GM21390 (cell line): Measurements from ENCODE around the gene DNAH1.

Source experiments
- ATAC-seq: cut with Tn5 transposase; IDR thresholded peaks from one replicate; pipeline ENCODE4 v1.9.1; 2021; ENCODE audit not compliant: unreplicated experiment

The DNAH1 gene

GRCh38 chr3:52290596-52291507, 25.3 kb upstream of the DNAH1 start:
- ATAC-seq, result no peak

GRCh38 chr3:52291508-52292181, 24.5 kb upstream of the DNAH1 start:
- ATAC-seq, result no peak

- ATAC-seq, result no peak
Observed at GRCh38 chr3:52292247-52293065, 23.7 kb upstream of the DNAH1 start.

- no peak for ATAC-seq
Observed at GRCh38 chr3:52293491-52294319, 22.4 kb upstream of the DNAH1 start.

- no peak for ATAC-seq
Observed at GRCh38 chr3:52294320-52295150, 21.6 kb upstream of the DNAH1 start.

GRCh38 chr3:52295671-52296208, 20.4 kb upstream of the DNAH1 start:
- ATAC-seq, result no peak

- ATAC-seq, result no peak
Observed at GRCh38 chr3:52297242-52298148, 18.6 kb upstream of the DNAH1 start.

GRCh38 chr3:52298149-52299098, 17.7 kb upstream of the DNAH1 start:
- no peak for ATAC-seq

DNA sequence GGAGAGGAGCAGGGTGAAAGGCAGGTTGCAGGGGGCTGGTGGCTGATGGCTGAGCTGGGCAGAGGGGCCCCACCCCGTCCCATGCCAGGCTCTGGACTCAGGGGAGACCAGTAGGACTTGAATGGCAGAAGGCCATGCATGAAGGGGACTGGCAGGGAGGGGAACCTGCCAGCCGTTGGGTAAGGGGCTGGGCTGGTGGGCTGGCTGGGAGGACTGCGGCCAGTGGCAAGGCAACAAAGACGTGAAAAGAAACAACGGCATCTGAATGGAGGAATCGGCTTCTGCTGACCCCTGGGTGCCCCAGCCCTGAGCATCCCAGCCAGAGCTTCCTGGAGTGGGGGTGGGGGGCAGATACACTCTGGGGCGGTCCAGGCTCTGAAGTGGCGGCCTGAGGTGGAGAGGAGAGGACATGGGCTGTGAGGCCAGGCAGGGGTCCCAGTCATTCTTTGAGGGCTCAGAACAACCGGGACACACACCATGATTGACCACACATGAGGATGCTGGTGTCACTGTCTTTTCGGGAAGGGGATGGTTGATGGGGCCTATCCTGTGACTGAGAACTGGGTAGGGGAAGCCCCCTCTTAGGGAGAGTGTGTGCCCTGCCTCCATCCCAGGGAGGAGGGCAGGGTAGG, 16.8 kb upstream of the DNAH1 start:
- no peak for ATAC-seq

DNA sequence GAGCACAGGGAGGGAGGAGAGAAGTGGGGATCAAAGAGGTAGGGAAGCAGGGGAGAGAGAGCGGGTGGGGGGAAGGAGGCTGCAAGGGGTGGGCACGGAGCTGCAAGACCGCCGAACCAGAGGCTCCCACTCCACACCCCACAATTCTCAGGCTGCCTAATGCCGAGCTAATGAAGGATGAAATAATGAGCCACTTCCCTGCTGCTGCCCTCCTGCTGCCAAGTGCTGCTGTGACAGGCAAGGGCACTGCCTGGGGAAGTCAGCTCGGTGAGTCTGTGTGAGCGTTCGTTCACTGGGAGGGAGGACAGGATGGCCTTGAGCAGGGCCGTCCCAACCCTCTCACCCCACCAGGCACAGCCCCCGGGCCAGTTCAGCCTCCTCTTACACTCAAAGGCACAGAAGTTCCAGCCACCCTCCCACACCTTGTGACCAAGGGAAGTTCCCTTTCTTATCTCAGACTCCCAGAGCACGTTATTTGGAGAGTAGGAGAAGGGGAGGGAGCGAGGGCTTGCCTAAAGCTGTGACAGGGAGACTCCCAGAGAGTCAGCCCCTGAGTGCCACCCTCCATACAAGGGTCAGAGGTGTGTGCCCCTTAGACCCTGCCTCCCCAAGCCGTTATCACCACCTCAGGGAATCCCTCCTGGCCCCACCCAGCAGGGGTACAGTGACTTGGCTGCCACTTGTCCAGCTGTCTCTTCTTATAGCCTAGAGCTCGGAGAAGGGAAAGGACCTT, 16.1 kb upstream of the DNAH1 start:
- no peak for ATAC-seq

DNA sequence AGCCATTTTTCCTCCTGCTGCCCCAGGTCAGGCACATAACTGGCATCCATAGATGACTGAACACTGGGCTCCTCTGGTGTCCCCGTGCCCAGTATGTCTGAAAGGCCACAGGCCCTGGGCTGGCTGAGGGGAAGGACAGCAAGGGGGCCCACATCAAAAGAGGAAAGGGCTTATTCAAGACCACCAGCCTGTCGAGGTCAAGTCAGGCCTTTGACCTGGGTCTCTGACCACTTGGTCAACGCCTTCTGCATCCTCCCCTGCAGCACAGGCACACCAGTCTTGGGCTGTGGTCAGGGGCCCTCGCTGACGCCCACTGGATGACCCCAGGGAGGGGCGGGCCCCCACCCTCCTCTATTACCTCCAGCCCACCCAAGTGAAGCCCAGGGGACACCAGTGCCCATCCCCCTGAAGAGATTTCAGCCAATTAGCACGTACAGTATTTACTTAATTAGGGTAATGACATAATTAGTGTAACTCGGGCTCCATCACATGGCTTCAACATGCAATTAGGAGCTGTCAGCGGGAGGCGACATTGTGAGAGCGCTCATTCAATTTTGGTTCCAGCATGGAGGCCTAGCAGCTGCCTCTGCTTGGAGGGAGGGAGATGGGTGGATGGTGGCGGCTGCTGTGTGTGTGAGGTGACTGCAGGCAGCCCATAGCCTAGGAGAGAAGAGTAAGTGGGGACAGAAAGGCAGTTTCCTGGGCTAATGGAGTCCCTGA, 13.5 kb upstream of the DNAH1 start:
- no peak for ATAC-seq

- ATAC-seq, result no peak
Observed at GRCh38 chr3:52303811-52304210, 12.3 kb upstream of the DNAH1 start.

DNA sequence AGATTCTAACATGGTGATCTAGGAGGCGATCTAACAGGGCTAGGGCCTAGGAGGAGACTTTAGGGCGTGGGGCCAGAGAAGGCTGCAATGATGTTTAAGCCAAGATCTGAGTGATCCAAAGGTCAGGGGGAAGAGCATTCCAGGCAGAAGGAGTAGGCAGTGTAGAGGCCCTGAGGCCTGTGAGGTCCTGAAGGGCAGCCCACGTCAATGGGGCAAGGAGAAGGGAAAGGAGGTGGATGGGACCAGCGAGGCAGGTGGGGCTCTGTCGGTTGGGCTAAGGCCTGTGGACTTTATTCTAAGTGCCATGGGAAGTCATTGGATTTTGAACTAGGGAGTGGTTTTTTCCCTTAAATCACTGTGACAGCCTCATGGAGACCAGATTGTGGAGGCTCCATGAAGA, 10.2 kb upstream of the DNAH1 start:
- no peak for ATAC-seq

GRCh38 chr3:52306978-52307377, 9.1 kb upstream of the DNAH1 start:
- ATAC-seq, result no peak

DNA sequence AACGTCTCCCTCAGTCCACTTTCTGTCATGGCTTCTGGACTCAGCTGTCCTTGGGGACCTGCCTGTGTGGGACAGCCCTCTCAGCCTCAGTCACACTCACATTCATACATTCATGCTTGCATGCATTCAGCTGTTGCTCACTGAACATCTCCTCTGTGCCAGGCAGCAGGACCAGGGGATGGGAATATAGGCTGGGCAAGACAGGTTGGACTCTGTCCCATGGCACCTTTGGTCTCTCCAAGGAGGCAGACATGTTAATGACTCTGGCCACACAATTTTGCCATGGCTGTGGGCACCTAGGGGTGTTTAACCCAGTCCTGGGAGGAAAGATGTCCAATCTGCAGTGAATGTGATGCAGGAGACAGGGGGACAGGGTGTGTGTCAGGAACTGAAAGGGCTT, 7.8 kb upstream of the DNAH1 start:
- no peak for ATAC-seq
